A549 (cell line): ENCODE data around the gene TF. TPM values are rescaled to one million over a fixed set of nuclear protein-coding genes. Genes with fewer than 3 reads are reported as not detected.
A peak's percentile ranks its signal among the peaks of the same experiment; 100 is the strongest.

Experiments used
- ATAC-seq, 2 experiments: fragments of 200-7000 bp in 1 of 2; fragments of >200 bp in 1 of 2; cut with Nextera tagmentation in 1 of 2; cut with Tn5 transposase in 1 of 2; 3 replicates each; pipeline versions ENCODE4 v1.8.0 to v1.9.1; 2018 to 2020; ENCODE audit warnings: mild to moderate bottlenecking in 1 of 2, moderate library complexity in 1 of 2
- CTCF ChIA-PET: fragments of 300-600 bp; sonication (Branson Sonifier 250); formaldehyde crosslinking; extraction: SDS; loops from one replicate; lab custom pipeline; 2021; ENCODE audit warnings: antibody characterized with exemption, inconsistent platforms; lab: Yijun Ruan, JAX
- POLR2A ChIA-PET: fragments of 350-600 bp; formaldehyde crosslinking; extraction: SDS; loops from one replicate; lab custom pipeline; 2021; ENCODE audit warnings: antibody characterized with exemption, inconsistent platforms; lab: Yijun Ruan, JAX
- DNase-seq, 2 experiments: peaks; one replicate each; pipeline versions ENCODE4 v3.0.0 to v3.0.0-alpha.2; 2011 to 2016; ENCODE audit warnings: low read depth in 1 of 2, low spot score in 1 of 2
- FAIRE-seq: peaks from 2 replicates; lab custom pipeline; 2011; peaks lifted over from hg19 to GRCh38; lab: Jason Lieb, UNC
- H3K27ac ChIP-seq, 2 experiments: fragments of >200 bp; sonication (Bioruptor Twin); formaldehyde crosslinking; 3 replicates each; pipeline ENCODE4 v1.5.1; 2016 to 2017
- H3K4me1 ChIP-seq: fragments of >200 bp; sonication (Bioruptor Twin); formaldehyde crosslinking; 3 replicates; pipeline ENCODE4 v1.6.1; 2016
- H3K4me2 ChIP-seq: fragments of >200 bp; sonication (Bioruptor Twin); formaldehyde crosslinking; 3 replicates; pipeline ENCODE4 v1.6.1; 2016
- H3K4me3 ChIP-seq: fragments of >200 bp; sonication (Bioruptor Twin); formaldehyde crosslinking; 3 replicates; pipeline ENCODE4 v1.5.1; 2016
- H3K9me3 ChIP-seq: fragments of >200 bp; sonication (Bioruptor Twin); formaldehyde crosslinking; 3 replicates; pipeline ENCODE4 v1.6.1; 2016
- ATOH8 ChIP-seq: fragments of 250-450 bp; sonication (Bioruptor Pico); IDR thresholded peaks from 2 replicates; pipeline ENCODE4 v1.5.0; 2020; ENCODE audit warnings: low read depth, mild to moderate bottlenecking, moderate library complexity
- BCL3 ChIP-seq: fragments of >200 bp; sonication (Bioruptor Twin); formaldehyde crosslinking; IDR thresholded peaks from 3 replicates; pipeline ENCODE4 v1.6.1; 2016
- CBX2 ChIP-seq: fragments of 200-600 bp; sonication (generic); IDR thresholded peaks from 2 replicates; pipeline ENCODE4 v1.6.1; 2016; ENCODE audit warnings: low read depth, mild to moderate bottlenecking, borderline replicate concordance
- CBX8 ChIP-seq: fragments of 200-600 bp; sonication (generic); IDR thresholded peaks from 2 replicates; pipeline ENCODE4 v1.6.1; 2016
- CHD2 ChIP-seq: fragments of 150-350 bp; IDR thresholded peaks from 2 replicates; pipeline ENCODE4 v1.6.1; 2014; ENCODE audit warnings: low read length; ENCODE audit not compliant: partially characterized antibody
- CHD4 ChIP-seq: fragments of 200-600 bp; sonication (generic); IDR thresholded peaks from 2 replicates; pipeline ENCODE4 v1.6.1; 2016; ENCODE audit warnings: antibody characterized with exemption, mild to moderate bottlenecking, borderline replicate concordance
- EHF ChIP-seq: fragments of 250-450 bp; sonication (Bioruptor Pico); IDR thresholded peaks from 2 replicates; pipeline ENCODE4 v1.5.0; 2020; ENCODE audit warnings: mild to moderate bottlenecking
- EHMT2 ChIP-seq: fragments of 200-600 bp; sonication (generic); IDR thresholded peaks from 2 replicates; pipeline ENCODE4 v1.6.1; 2016; ENCODE audit warnings: antibody characterized with exemption, low read depth, mild to moderate bottlenecking, moderate library complexity
- ELK1 ChIP-seq: fragments of 150-350 bp; IDR thresholded peaks from 2 replicates; pipeline ENCODE4 v1.6.1; 2014; ENCODE audit warnings: low read depth, mild to moderate bottlenecking, low read length
- EP300 ChIP-seq, 2 experiments: fragments of >200 bp; sonication (Bioruptor Twin); formaldehyde crosslinking; IDR thresholded peaks; 2 replicates in 1 of 2; 3 replicates in 1 of 2; pipeline ENCODE4 v1.6.1; 2016 to 2017
- FOSB ChIP-seq: fragments of 250-450 bp; sonication (Bioruptor Pico); IDR thresholded peaks from 2 replicates; pipeline ENCODE4 v1.5.0; 2020; ENCODE audit warnings: mild to moderate bottlenecking, moderate library complexity
- FOXS1 ChIP-seq: fragments of 250-450 bp; sonication (Bioruptor Pico); IDR thresholded peaks from 2 replicates; pipeline ENCODE4 v1.5.0; 2020; ENCODE audit warnings: mild to moderate bottlenecking, moderate library complexity
- GATA3 ChIP-seq: IDR thresholded peaks from 2 replicates; pipeline ENCODE4 v1.6.1; 2012; ENCODE audit warnings: borderline replicate concordance
- HDAC2 ChIP-seq: fragments of 200-600 bp; sonication (generic); IDR thresholded peaks from 2 replicates; pipeline ENCODE4 v1.6.1; 2016
- HES2 ChIP-seq: fragments of >200 bp; sonication (Bioruptor Twin); formaldehyde crosslinking; IDR thresholded peaks from 2 replicates; pipeline ENCODE4 v1.6.1; 2016
- HEYL ChIP-seq: fragments of 250-450 bp; sonication (Bioruptor Pico); IDR thresholded peaks from 2 replicates; pipeline ENCODE4 v1.8.0; 2021; ENCODE audit warnings: mild to moderate bottlenecking, moderate library complexity
- HMGXB4 ChIP-seq: fragments of 250-450 bp; sonication (Bioruptor Pico); IDR thresholded peaks from 2 replicates; pipeline ENCODE4 v1.5.0; 2021; ENCODE audit warnings: mild to moderate bottlenecking, moderate library complexity, borderline replicate concordance
- HOXA7 ChIP-seq: fragments of 250-450 bp; sonication (Bioruptor Pico); IDR thresholded peaks from 2 replicates; pipeline ENCODE4 v1.5.0; 2020; ENCODE audit warnings: mild to moderate bottlenecking, moderate library complexity
- JUN ChIP-seq, 2 experiments: fragments of >200 bp; sonication (Bioruptor Twin); formaldehyde crosslinking; IDR thresholded peaks; 2 replicates in 1 of 2; 3 replicates in 1 of 2; pipeline ENCODE4 v1.6.1; 2016 to 2017
- JUNB ChIP-seq: fragments of >200 bp; sonication (Bioruptor Twin); formaldehyde crosslinking; IDR thresholded peaks from 2 replicates; pipeline ENCODE4 v1.6.1; 2016
- KDM1A ChIP-seq: fragments of 200-600 bp; sonication (generic); IDR thresholded peaks from 2 replicates; pipeline ENCODE4 v1.6.1; 2016; ENCODE audit warnings: low read depth, mild to moderate bottlenecking
- KDM5A ChIP-seq: fragments of 200-600 bp; sonication (generic); IDR thresholded peaks from 2 replicates; pipeline ENCODE4 v1.6.1; 2016; ENCODE audit warnings: antibody characterized with exemption, mild to moderate bottlenecking
- MAFK ChIP-seq: fragments of 450-650 bp; IDR thresholded peaks from 2 replicates; pipeline ENCODE4 v1.6.1; 2014; ENCODE audit not compliant: partially characterized antibody
- MYC ChIP-seq: IDR thresholded peaks from 2 replicates; pipeline ENCODE4 v1.6.1; 2012; ENCODE audit warnings: mild to moderate bottlenecking, inconsistent platforms, low read length, improper control_type of control experiment, borderline replicate concordance
- NPAS2 ChIP-seq: fragments of 250-450 bp; sonication (Bioruptor Pico); IDR thresholded peaks from 2 replicates; pipeline ENCODE4 v1.8.0; 2022; ENCODE audit warnings: mild to moderate bottlenecking, moderate library complexity, borderline replicate concordance
- NR3C1 ChIP-seq: fragments of >200 bp; sonication (Bioruptor Twin); formaldehyde crosslinking; IDR thresholded peaks from 3 replicates; pipeline ENCODE4 v1.6.1; 2017
- PHF8 ChIP-seq: fragments of 200-600 bp; sonication (generic); IDR thresholded peaks from 2 replicates; pipeline ENCODE4 v1.6.1; 2016; ENCODE audit warnings: low read depth, mild to moderate bottlenecking, antibody characterized with exemption, moderate library complexity, borderline replicate concordance
- POLR2AphosphoS2 ChIP-seq: conservative IDR thresholded peaks from 2 replicates; pipeline ENCODE4 v1.6.1; 2012; ENCODE audit warnings: low read length, improper control_type of control experiment, inconsistent platforms
- RARB ChIP-seq: fragments of 250-450 bp; sonication (Bioruptor Pico); IDR thresholded peaks from 2 replicates; pipeline ENCODE4 v1.8.0; 2021; ENCODE audit warnings: mild to moderate bottlenecking, moderate library complexity
- RNF2 ChIP-seq: fragments of 200-600 bp; sonication (generic); IDR thresholded peaks from 2 replicates; pipeline ENCODE4 v1.6.1; 2016; ENCODE audit warnings: low read depth, mild to moderate bottlenecking, antibody characterized with exemption, moderate library complexity, borderline replicate concordance
- SMC3 ChIP-seq: fragments of >200 bp; sonication (Bioruptor Twin); formaldehyde crosslinking; IDR thresholded peaks from 3 replicates; pipeline ENCODE4 v1.6.1; 2018; ENCODE audit warnings: inconsistent platforms
- ZC3H11A ChIP-seq: fragments of 450-650 bp; IDR thresholded peaks from 2 replicates; pipeline ENCODE4 v1.6.1; 2014; ENCODE audit warnings: antibody characterized with exemption, mild to moderate bottlenecking
- ZSCAN20 ChIP-seq: fragments of 250-450 bp; sonication (Bioruptor Pico); IDR thresholded peaks from 2 replicates; pipeline ENCODE4 v1.8.0; 2022; ENCODE audit warnings: mild to moderate bottlenecking, moderate library complexity
- WGBS: methylation state at CpG from one replicate; pipeline ENCODE4 v1.1.6; 2017; ENCODE audit errors: missing lambda C conversion rate; 5-methylcytosine and 5-hydroxymethylcytosine counted together
- polyA plus RNA-seq, 4 experiments: library from polyadenylated mRNA; depleted of rRNA in 3 of 4; stranded (reverse); fragments of >200 nt; fragmentation: RNase III in 1 of 4; extraction: RNeasy Plus Mini Kit Qiagen cat#74134 plus additional on column Dnase treatment in 1 of 4; gene quantifications; 2 replicates in 3 of 4; 3 replicates in 1 of 4; pipeline ENCODE4 v1.2.3, GENCODE V29; 2011 to 2017

The TF gene
- polyA plus RNA-seq, 2 of the 4 experiments (the other 2 are of a cell fraction): 0.53 to 10.5 TPM

- Histone ChIP-seq H3K4me2 (no peak overlapping the region), H3K27ac (no peak overlapping the region), H3K9me3 (no peaks in the 10 kb centered on the region), H3K4me3 (no peak overlapping the region), H3K4me1 (peaks cover 13% of the 10 kb centered on the region; the same call in 2 of the 3 replicates)
- DNase-seq: no peak
- WGBS: 73% methylated on average over 5 of the region's 5 CpGs
- ATAC-seq: no peak
- ChIA-PET POLR2A (no interaction called here), CTCF (no interaction called here)
- no peak for TF ChIP-seq MYC
- no peak for TF ChIP-seq CHD2
- TF ChIP-seq HDAC2: no peak
- no peak for TF ChIP-seq RARB (CRISPR knock-in tag)
- TF ChIP-seq CBX2: no peak
- no peak for TF ChIP-seq ATOH8 (CRISPR knock-in tag)
- TF ChIP-seq JUN (IDR thresholded peaks at IDR 0.05): no peak
- no peak for TF ChIP-seq SMC3
- no peak for TF ChIP-seq POLR2AphosphoS2
- no peak for TF ChIP-seq JUNB
- no peak for TF ChIP-seq PHF8
- FAIRE-seq: no peak
Observed at GRCh38 chr3:133803469-133803868, 57.3 kb downstream of the TF start.

- CTCF ChIA-PET: no interaction called here
- DNase-seq: no peak
Observed at GRCh38 chr3:133804896-133805295, 58.7 kb downstream of the TF start.

GRCh38 chr3:133805384-133805701 is 59.1 kb downstream of the TF start:
- H3K9me3 ChIP-seq: no peaks in the 10 kb centered on the region
- ChIA-PET POLR2A (no interaction called here), CTCF (no interaction called here)
- no peak for FAIRE-seq
- 27% methylated on average over 15 of the region's 15 CpGs for WGBS
- H3K4me2 ChIP-seq: peak overlapping the region; percentile 62
- DNase-seq: no peak
- no peak overlapping the region for H3K27ac ChIP-seq
- ATAC-seq: no peak
- peaks cover 8% of the 10 kb centered on the region; the same call in 2 of the 3 replicates for H3K4me1 ChIP-seq
- peak overlapping the region; percentile 80 for H3K4me3 ChIP-seq
- TF ChIP-seq CBX8: no peak
- TF ChIP-seq ZSCAN20 (CRISPR knock-in tag): no peak
- TF ChIP-seq NR3C1: no peak
- TF ChIP-seq BCL3: no peak
- no peak for TF ChIP-seq KDM1A
- no peak for TF ChIP-seq EHMT2
- TF ChIP-seq CHD2: no peak
- TF ChIP-seq KDM5A: no peak
- no peak for TF ChIP-seq FOXS1 (CRISPR knock-in tag)
- no peak for TF ChIP-seq EP300 (IDR thresholded peaks at IDR 0.05)
- TF ChIP-seq RNF2: no peak
- TF ChIP-seq ZC3H11A: no peak
- TF ChIP-seq ELK1: no peak
- no peak for TF ChIP-seq MAFK

More at GRCh38 chr3:133804896-133805295, 58.7 kb downstream of the TF start:
- peak overlapping the region; percentile 62 for H3K4me2 ChIP-seq
- peaks cover 9% of the 10 kb centered on the region; the same call in 2 of the 3 replicates for H3K4me1 ChIP-seq
- H3K9me3 ChIP-seq: no peaks in the 10 kb centered on the region
- POLR2A ChIA-PET: no interaction called here
- no peak overlapping the region for H3K4me3 ChIP-seq
- no peak for TF ChIP-seq HMGXB4
- no peak for TF ChIP-seq KDM1A
- TF ChIP-seq FOSB: no peak
- TF ChIP-seq NPAS2 (CRISPR knock-in tag): no peak
- no peak for TF ChIP-seq HEYL (CRISPR knock-in tag)
- no peak for TF ChIP-seq JUN (IDR thresholded peaks at IDR 0.05)
- TF ChIP-seq CBX2: no peak
- no peak for TF ChIP-seq ZSCAN20 (CRISPR knock-in tag)
- TF ChIP-seq GATA3: no peak
- no peak for TF ChIP-seq EHF (CRISPR knock-in tag)
- TF ChIP-seq HDAC2: no peak
- no peak for TF ChIP-seq CBX8
- TF ChIP-seq SMC3: no peak
- TF ChIP-seq HOXA7 (CRISPR knock-in tag): no peak
- TF ChIP-seq HES2: no peak
- TF ChIP-seq NR3C1: no peak
- TF ChIP-seq CHD4: no peak
- TF ChIP-seq RARB (CRISPR knock-in tag): no peak
- 55% methylated on average over 4 of the region's 4 CpGs for WGBS
- ATAC-seq (no peak), FAIRE-seq (no peak)
- H3K27ac ChIP-seq: no peak overlapping the region
